ENCODE measurements around the gene SREBF1.
A peak's percentile ranks its signal among the peaks of the same experiment; 100 is the strongest.

SREBF1 gene

GRCh38 chr17:17767887-17768418, 68.8 kb downstream of the SREBF1 start:
- no peak for TF ChIP-seq CTCF (IDR thresholded peaks at IDR 0.05; ENCODE audit: extremely low read depth, insufficient read depth, missing control alignments)
- in situ Hi-C loops (cut with MboI; ENCODE audit: low pct_unique_long_range_greater_than_20kb, low sequenced_read_pairs, unreplicated experiment), result no loop called here
- no peak for DNase-seq (ENCODE audit: low spot score)

GRCh38 chr17:17767154-17767869, 69.5 kb downstream of the SREBF1 start:
- no peak for TF ChIP-seq CTCF (IDR thresholded peaks at IDR 0.05; ENCODE audit: extremely low read depth, insufficient read depth, missing control alignments)
- in situ Hi-C loops (cut with MboI; ENCODE audit: low pct_unique_long_range_greater_than_20kb, low sequenced_read_pairs, unreplicated experiment), result no loop called here
- no peak for DNase-seq (ENCODE audit: low spot score)

GRCh38 chr17:17766744-17767120, 70.1 kb downstream of the SREBF1 start:
- in situ Hi-C loops (cut with MboI; ENCODE audit: low pct_unique_long_range_greater_than_20kb, low sequenced_read_pairs, unreplicated experiment), result no loop called here
- no peak for TF ChIP-seq CTCF (IDR thresholded peaks at IDR 0.05; ENCODE audit: extremely low read depth, insufficient read depth, missing control alignments)

GRCh38 chr17:17766077-17766743, 70.6 kb downstream of the SREBF1 start:
- in situ Hi-C loops (cut with MboI; ENCODE audit: low pct_unique_long_range_greater_than_20kb, low sequenced_read_pairs, unreplicated experiment), result no loop called here
- peak; percentile 79 for DNase-seq (ENCODE audit: low spot score)
- no peak for TF ChIP-seq CTCF (IDR thresholded peaks at IDR 0.05; ENCODE audit: extremely low read depth, insufficient read depth, missing control alignments)

More at GRCh38 chr17:17766744-17767120, 70.1 kb downstream of the SREBF1 start:
- no peak for DNase-seq (ENCODE audit: low spot score)

GRCh38 chr17:17765359-17766076, 71.3 kb downstream of the SREBF1 start:
- in situ Hi-C loops (cut with MboI; ENCODE audit: low pct_unique_long_range_greater_than_20kb, low sequenced_read_pairs, unreplicated experiment), result no loop called here
- no peak for DNase-seq (ENCODE audit: low spot score)
- TF ChIP-seq CTCF (IDR thresholded peaks at IDR 0.05; ENCODE audit: extremely low read depth, insufficient read depth, missing control alignments), result no peak

GRCh38 chr17:17763734-17764133, 73.1 kb downstream of the SREBF1 start:
- no peak for DNase-seq (ENCODE audit: low spot score)
- in situ Hi-C loops (cut with MboI; ENCODE audit: low pct_unique_long_range_greater_than_20kb, low sequenced_read_pairs, unreplicated experiment), result no loop called here
- no peak for TF ChIP-seq CTCF (IDR thresholded peaks at IDR 0.05; ENCODE audit: extremely low read depth, insufficient read depth, missing control alignments)
